AG10803 (cell line): ENCODE data around the gene ITGA4.

Source experiments
- DNase-seq: peaks from one replicate; pipeline ENCODE4 v3.0.0; 2010; ENCODE audit warnings: low read depth
- H3K4me3 ChIP-seq: 2 replicates; pipeline ENCODE4 v1.5.1; 2011; ENCODE audit warnings: mild to moderate bottlenecking, low read length, control low read depth
- TF ChIP-seq, protein P1 (sequence below): conservative IDR thresholded peaks from 2 replicates; pipeline ENCODE4 v1.5.1; 2011; ENCODE audit warnings: mild to moderate bottlenecking, low read length, control low read depth, inconsistent platforms

Gene ITGA4

DNA sequence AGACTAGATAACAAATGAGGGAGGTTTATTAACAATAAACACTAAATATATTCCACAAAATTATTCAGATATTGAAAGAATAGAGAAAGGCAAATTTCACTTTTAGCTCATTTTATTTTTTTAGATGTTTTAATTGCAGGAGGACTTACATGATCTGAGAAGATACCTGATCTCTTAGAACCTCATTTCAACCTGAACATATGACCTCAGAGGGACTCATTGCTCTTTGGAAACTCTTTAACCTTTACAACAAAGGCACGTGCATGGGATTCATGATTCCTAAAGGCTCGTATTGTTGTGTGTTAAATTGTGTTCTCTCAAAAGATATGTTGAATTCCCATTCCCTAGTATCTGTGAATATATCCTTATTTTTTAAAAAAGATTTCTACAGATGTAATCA, 35.7 kb upstream of the ITGA4 start:
- no peak for DNase-seq
- no peak overlapping the region for H3K4me3 ChIP-seq
- TF ChIP-seq, protein P1, sequence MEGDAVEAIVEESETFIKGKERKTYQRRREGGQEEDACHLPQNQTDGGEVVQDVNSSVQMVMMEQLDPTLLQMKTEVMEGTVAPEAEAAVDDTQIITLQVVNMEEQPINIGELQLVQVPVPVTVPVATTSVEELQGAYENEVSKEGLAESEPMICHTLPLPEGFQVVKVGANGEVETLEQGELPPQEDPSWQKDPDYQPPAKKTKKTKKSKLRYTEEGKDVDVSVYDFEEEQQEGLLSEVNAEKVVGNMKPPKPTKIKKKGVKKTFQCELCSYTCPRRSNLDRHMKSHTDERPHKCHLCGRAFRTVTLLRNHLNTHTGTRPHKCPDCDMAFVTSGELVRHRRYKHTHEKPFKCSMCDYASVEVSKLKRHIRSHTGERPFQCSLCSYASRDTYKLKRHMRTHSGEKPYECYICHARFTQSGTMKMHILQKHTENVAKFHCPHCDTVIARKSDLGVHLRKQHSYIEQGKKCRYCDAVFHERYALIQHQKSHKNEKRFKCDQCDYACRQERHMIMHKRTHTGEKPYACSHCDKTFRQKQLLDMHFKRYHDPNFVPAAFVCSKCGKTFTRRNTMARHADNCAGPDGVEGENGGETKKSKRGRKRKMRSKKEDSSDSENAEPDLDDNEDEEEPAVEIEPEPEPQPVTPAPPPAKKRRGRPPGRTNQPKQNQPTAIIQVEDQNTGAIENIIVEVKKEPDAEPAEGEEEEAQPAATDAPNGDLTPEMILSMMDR = no peak

DNA sequence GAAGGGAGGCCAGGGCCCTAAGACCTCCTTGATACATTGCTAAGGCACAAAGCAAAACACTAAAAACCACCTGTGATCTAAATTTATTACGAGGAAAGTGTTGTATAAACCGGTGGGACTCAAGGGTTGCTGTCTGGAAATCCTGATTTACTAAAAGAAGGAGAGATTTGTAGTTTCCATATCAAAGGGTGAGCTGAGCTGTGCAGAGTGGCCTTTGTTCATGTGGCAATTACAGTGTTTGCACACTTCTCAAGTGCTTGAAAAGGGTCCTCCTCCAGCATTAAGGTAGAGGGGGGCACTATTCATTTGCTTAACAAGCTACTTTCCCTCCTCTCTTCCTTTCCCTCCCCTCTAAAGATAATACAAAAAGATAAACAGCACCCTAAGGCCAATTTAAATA, 30.5 kb upstream of the ITGA4 start:
- no peak for DNase-seq
- no peak overlapping the region for H3K4me3 ChIP-seq
- TF ChIP-seq, protein P1 = no peak

DNA sequence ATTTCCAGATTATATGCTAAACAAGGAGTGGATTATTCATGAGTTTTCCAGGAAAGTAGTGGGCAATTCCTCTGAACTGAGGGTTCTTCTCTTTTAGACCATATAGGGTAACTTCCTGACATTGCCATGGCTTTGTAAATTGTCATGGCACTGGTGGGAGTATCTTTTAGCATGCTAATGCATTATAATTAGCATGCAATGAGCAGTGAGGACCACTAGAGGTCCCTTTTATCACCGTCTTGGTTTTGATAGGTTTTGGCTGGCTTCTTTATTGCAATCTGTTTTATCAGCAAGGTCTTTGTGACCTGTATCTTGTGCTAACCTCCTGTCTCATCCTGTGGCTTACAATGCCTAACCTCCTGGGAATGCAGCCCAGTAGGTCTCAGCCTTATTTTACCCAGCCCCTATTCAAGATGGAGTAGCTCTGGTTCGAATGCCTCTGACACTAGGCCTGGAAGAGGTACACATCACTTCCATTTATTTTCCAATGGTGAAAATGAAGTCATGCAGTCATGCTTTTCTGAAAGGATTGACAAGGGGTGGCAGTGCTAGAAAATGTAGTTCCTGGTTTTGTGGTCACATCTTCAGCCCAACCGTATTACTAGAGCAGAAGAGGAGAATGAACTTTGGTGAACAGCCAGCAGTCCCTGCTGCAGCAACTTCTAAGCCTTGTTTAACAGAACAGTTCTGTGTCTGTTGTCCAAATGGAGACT, 26.6 kb upstream of the ITGA4 start:
- peak; percentile 9 for DNase-seq
- TF ChIP-seq, protein P1 = peak; percentile 49
- H3K4me3 ChIP-seq = no peak overlapping the region

DNA sequence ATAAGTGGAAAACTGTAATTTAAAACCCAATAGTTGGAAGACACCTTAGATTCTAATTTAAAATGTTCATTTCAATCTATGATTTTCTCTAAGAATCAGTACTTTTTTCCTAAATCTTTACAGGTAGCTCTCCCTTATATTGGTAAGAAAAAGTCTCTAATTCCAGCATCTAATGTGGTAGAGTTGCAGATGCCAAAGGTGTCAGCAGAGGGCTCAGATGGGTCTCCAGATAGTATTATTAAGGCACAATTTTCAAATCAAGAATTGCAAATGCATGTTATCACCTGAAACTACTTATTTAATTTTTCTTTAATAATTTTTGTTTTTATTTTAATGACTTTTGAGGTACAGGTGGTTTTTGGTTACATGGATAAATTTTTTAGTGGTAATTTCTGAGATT, 25.5 kb upstream of the ITGA4 start:
- H3K4me3 ChIP-seq = no peak overlapping the region
- TF ChIP-seq, protein P1 = no peak
- DNase-seq = no peak

DNA sequence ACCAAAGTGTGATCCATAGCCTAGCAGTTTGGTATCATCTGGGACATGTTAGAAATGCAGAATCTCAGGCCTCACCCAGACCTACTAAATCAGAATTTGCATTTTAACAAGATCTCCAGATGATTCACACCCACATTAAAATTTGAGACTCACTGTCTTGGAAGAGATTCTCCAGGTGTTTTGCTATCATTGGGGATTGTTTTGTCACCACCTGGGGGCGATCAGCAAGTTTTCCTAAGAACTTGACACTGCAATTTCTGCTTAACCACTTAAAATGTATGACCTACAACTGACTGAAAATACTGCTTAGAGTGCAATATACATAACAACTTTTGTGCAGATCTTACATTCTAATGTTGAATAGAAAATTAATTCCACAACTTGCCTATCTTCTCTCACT, 18.9 kb upstream of the ITGA4 start:
- DNase-seq = no peak
- TF ChIP-seq, protein P1 = no peak
- no peak overlapping the region for H3K4me3 ChIP-seq

DNA sequence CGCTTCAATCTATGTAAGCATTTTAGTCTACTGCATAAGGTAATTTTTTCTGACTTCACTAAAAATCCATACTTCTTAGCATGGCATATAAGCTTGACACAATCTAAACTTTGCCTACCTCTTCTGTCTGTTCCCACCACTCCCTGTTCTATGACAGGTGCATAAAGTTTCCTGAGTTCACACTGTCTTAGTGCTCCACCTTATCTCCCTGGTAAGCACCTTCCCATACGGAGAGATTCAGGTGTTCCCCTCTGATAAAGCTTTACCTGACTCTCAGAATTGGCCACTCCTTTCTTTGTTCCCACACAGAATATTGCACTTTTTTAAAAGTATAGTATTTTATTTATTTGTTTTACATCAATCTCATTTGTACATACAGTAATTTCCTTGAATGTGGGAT, 16.8 kb upstream of the ITGA4 start:
- no peak for DNase-seq
- TF ChIP-seq, protein P1 = no peak
- no peak overlapping the region for H3K4me3 ChIP-seq

DNA sequence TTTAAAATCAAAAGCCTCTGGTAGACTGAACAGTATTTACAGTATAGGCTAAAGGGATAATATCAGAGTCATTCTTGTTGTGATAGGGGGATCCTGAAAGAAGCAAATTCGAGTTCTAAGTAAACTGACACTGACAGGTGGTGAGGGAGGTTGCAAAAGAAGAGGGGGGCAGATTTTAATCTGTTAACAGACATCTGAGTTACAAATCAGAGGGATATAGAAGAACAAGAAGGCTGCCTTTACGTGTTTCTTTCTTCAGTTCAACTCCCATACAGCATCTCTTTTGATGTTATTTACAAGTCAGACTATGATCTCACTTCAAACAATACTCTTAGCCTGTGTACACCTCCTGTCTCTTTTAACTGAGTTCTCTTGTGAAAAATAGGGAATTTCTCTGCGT, 16.3 kb upstream of the ITGA4 start:
- H3K4me3 ChIP-seq = no peak overlapping the region
- DNase-seq = no peak
- TF ChIP-seq, protein P1 = no peak
